Uterus (tissue), 2 donors: ENCODE measurements around the gene ARFRP1.

Experiments
- POLR2A ChIP-seq, 2 donors: fragments of 450-650 bp; IDR thresholded peaks; one replicate each; pipeline ENCODE4 v1.6.1; 2016; ENCODE audit warnings: antibody characterized with exemption in 2 of 2, mild to moderate bottlenecking in 1 of 2, moderate library complexity in 1 of 2
- TF ChIP-seq, protein P1 (sequence below), 4 experiments: fragments of 200-600 bp in 2 of 4; fragments of 450-650 bp in 2 of 4; sonication (generic) in 2 of 4; IDR thresholded peaks; one replicate each; pipeline ENCODE4 v1.5.1; 2016 to 2019; ENCODE audit warnings: antibody characterized with exemption in 4 of 4, mild to moderate bottlenecking in 2 of 4, moderate library complexity in 1 of 4

DNA sequence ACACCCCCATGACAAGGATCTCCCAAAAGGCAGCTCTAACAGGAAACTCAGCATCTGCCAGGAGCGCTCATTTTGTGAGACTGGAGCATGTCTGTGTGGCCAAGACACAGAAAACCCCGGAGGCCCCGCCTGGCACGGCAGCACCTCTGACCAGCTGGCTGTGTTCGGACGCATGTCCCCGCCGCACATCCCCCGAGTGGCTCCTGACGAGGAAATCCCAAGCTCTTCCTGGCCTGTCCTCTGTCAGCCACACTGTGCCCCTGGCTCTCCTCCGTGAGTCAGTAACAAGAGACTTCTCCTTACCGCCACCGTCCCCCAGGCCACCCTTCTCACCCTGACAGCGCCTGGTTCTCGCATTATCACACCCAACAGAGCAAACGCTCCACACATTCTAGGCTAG is 46.2 kb upstream of the ARFRP1 start:
- TF ChIP-seq, protein P1, sequence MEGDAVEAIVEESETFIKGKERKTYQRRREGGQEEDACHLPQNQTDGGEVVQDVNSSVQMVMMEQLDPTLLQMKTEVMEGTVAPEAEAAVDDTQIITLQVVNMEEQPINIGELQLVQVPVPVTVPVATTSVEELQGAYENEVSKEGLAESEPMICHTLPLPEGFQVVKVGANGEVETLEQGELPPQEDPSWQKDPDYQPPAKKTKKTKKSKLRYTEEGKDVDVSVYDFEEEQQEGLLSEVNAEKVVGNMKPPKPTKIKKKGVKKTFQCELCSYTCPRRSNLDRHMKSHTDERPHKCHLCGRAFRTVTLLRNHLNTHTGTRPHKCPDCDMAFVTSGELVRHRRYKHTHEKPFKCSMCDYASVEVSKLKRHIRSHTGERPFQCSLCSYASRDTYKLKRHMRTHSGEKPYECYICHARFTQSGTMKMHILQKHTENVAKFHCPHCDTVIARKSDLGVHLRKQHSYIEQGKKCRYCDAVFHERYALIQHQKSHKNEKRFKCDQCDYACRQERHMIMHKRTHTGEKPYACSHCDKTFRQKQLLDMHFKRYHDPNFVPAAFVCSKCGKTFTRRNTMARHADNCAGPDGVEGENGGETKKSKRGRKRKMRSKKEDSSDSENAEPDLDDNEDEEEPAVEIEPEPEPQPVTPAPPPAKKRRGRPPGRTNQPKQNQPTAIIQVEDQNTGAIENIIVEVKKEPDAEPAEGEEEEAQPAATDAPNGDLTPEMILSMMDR (IDR thresholded peaks at IDR 0.05) = no peak
- no peak for TF ChIP-seq POLR2A (IDR thresholded peaks at IDR 0.05)
